ENCODE data around the gene ZNF385C. TPM values are rescaled to one million over a fixed set of nuclear protein-coding genes. Genes with fewer than 3 reads are reported as not detected.
A peak's percentile ranks its signal among the peaks of the same experiment; 100 is the strongest.

Gene ZNF385C
- 2.8 and 3.1 TPM in 2 replicates for total RNA-seq (2021)
- long read RNA-seq, partial matches to known transcripts: 0 of 3 reads
- long read RNA-seq, other reads (novel, unspliced or antisense): 2 of 3 reads

- Histone ChIP-seq H3K79me2 (ENCODE audit: insufficient read depth, low read length) (no peaks in the 10 kb centered on the region), H2AK5ac (ENCODE audit: insufficient read length, low read length) (no peak within 1 kb of the TSS), H3K27ac (ENCODE audit: insufficient read length, low read depth, low read length) (no peak within 1 kb of the TSS), H4K5ac (ENCODE audit: insufficient read length, low read depth, low read length) (no peak within 1 kb of the TSS), H3K4me2 (ENCODE audit: insufficient read depth, insufficient read length, low read length) (peak within 1 kb of the TSS; percentile 30), H2BK120ac (ENCODE audit: low read depth, low read length, poor library complexity, severe bottlenecking) (no peak within 1 kb of the TSS), H3K23me2 (ENCODE audit: insufficient read length, low read depth, low read length, poor library complexity, severe bottlenecking) (peaks cover 9% of the 10 kb centered on the region), H3K9me3 (ENCODE audit: control insufficient read depth, low read depth, low read length) (no peaks in the 10 kb centered on the region), H2AFZ (ENCODE audit: low read length) (no peak within 1 kb of the TSS), H4K91ac (ENCODE audit: insufficient read length, low read depth, low read length) (no peak within 1 kb of the TSS), H3K4me1 (ENCODE audit: insufficient read depth, low read length) (no peaks in the 10 kb centered on the region), H3K56ac (ENCODE audit: insufficient read length, low read depth, low read length) (no peak within 1 kb of the TSS), H4K20me1 (ENCODE audit: control insufficient read depth, insufficient read depth, insufficient read length) (no peaks in the 10 kb centered on the region), H4K8ac (replicated peaks; ENCODE audit: insufficient read length, low read depth, low read length) (no peak within 1 kb of the TSS), H2BK5ac (ENCODE audit: insufficient read length, low read length) (no peak within 1 kb of the TSS), H3K9ac (ENCODE audit: extremely low read depth, insufficient read length, low read length) (no peak within 1 kb of the TSS), H2BK20ac (ENCODE audit: low read depth, low read length, poor library complexity, severe bottlenecking) (no peak within 1 kb of the TSS), H3K79me1 (ENCODE audit: insufficient read depth, low read depth, low read length, poor library complexity, severe bottlenecking) (no peaks in the 10 kb centered on the region), H2BK15ac (ENCODE audit: low read depth, low read length) (no peak within 1 kb of the TSS), H3K18ac (ENCODE audit: insufficient read length, low read depth, low read length) (no peak within 1 kb of the TSS), H3K23ac (ENCODE audit: insufficient read length, low read depth, low read length) (no peak within 1 kb of the TSS), H2BK12ac (ENCODE audit: insufficient read length, low read depth, low read length) (no peak within 1 kb of the TSS), H3K4ac (ENCODE audit: low read depth, low read length) (no peak within 1 kb of the TSS), H3T11ph (ENCODE audit: low read length) (no peak within 1 kb of the TSS), H3K14ac (ENCODE audit: insufficient read depth, low read length) (no peak within 1 kb of the TSS; the same call in 1 of the 2 replicates), H3K27me3 (ENCODE audit: insufficient read depth, low read length) (peaks cover 12% of the 10 kb centered on the region; the same call in 1 of the 2 replicates)
- Mint-ChIP-seq H3K36me3 (ENCODE audit: insufficient read depth in 1 of 3, low read depth in 3 of 3) (no peaks in the 10 kb centered on the region), H3K27me3 (ENCODE audit: low read depth) (peaks cover 37% of the 10 kb centered on the region), H3K9me3 (no peaks in the 10 kb centered on the region), H3K27ac (no peak within 1 kb of the TSS; a peak in 1 of 7 replicates), H3K4me3 (peak within 1 kb of the TSS; percentile 44 to 74), H3K4me1 (peaks cover 22 to 29% of the 10 kb centered on the region in 2 experiments)
- TF ChIP-seq CTCF (conservative IDR thresholded peaks at IDR 0.05): no peak
- no CpG with 5 or more reads among the region's 52 CpGs for WGBS (ENCODE audit: extremely low coverage, insufficient read length, low lambda C conversion rate)
- DNase-seq: peak; percentile 74
Measured at GRCh38 chr17:42097691-42098631, at the start of gene ZNF385C. Gene ZNF385C (minus strand): TSS chr17:42098473. CDS start chr17:42063056, 35,417 bp downstream.

Data from H9 (cell line).